ENCODE results near the gene ZNF385B.

DNA sequence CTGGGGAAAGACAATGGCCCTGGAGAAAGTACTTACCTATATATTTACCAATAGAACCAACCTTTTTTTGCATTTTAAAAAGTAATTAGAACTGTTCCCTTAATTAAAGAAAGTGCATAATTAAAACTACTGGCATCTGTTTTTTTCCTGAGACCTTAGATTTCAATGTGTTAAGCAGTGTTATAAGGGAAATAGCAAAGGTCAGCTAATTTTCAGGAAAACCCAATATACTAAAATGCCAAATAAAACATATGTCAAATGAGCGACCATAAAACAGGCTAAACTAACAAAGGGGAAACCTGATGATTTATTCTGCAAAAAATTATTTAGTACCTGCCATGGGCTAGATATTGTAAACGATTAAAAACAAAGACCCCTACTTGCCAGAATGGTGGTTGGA is 372.8 kb downstream of the ZNF385B start:
- TF ChIP-seq JUND (IDR thresholded peaks at IDR 0.05) (no peak), ZFX (IDR thresholded peaks at IDR 0.05) (no peak), ZNF274 (IDR thresholded peaks at IDR 0.05; ENCODE audit: low read depth, low read length) (no peak), POLR2A (IDR thresholded peaks at IDR 0.05; ENCODE audit: borderline replicate concordance, extremely low read depth, insufficient read depth, insufficient read length) (no peak), EZH2 (IDR thresholded peaks at IDR 0.05) (no peak), EZH2phosphoT487 (IDR thresholded peaks at IDR 0.05; ENCODE audit: borderline replicate concordance) (no peak), YY1 (IDR thresholded peaks at IDR 0.05; ENCODE audit: extremely low read depth, insufficient replicate concordance, low read depth, low read length) (no peak), CEBPB (IDR thresholded peaks at IDR 0.05; ENCODE audit: low read depth) (no peak), POLR2AphosphoS5 (IDR thresholded peaks at IDR 0.05; ENCODE audit: low read depth, low read length) (no peak)
- TF ChIP-seq, protein P1, sequence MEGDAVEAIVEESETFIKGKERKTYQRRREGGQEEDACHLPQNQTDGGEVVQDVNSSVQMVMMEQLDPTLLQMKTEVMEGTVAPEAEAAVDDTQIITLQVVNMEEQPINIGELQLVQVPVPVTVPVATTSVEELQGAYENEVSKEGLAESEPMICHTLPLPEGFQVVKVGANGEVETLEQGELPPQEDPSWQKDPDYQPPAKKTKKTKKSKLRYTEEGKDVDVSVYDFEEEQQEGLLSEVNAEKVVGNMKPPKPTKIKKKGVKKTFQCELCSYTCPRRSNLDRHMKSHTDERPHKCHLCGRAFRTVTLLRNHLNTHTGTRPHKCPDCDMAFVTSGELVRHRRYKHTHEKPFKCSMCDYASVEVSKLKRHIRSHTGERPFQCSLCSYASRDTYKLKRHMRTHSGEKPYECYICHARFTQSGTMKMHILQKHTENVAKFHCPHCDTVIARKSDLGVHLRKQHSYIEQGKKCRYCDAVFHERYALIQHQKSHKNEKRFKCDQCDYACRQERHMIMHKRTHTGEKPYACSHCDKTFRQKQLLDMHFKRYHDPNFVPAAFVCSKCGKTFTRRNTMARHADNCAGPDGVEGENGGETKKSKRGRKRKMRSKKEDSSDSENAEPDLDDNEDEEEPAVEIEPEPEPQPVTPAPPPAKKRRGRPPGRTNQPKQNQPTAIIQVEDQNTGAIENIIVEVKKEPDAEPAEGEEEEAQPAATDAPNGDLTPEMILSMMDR (IDR thresholded peaks at IDR 0.05 in 2 of 3, conservative IDR thresholded peaks at IDR 0.05 in 1 of 3; ENCODE audit: borderline replicate concordance in 1 of 3, insufficient read depth in 1 of 3, low read depth in 2 of 3, low read length in 2 of 3), result no peak
- TF ChIP-seq, protein P2, sequence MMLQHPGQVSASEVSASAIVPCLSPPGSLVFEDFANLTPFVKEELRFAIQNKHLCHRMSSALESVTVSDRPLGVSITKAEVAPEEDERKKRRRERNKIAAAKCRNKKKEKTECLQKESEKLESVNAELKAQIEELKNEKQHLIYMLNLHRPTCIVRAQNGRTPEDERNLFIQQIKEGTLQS (IDR thresholded peaks at IDR 0.05), result no peak
- TF ChIP-seq, protein P3, sequence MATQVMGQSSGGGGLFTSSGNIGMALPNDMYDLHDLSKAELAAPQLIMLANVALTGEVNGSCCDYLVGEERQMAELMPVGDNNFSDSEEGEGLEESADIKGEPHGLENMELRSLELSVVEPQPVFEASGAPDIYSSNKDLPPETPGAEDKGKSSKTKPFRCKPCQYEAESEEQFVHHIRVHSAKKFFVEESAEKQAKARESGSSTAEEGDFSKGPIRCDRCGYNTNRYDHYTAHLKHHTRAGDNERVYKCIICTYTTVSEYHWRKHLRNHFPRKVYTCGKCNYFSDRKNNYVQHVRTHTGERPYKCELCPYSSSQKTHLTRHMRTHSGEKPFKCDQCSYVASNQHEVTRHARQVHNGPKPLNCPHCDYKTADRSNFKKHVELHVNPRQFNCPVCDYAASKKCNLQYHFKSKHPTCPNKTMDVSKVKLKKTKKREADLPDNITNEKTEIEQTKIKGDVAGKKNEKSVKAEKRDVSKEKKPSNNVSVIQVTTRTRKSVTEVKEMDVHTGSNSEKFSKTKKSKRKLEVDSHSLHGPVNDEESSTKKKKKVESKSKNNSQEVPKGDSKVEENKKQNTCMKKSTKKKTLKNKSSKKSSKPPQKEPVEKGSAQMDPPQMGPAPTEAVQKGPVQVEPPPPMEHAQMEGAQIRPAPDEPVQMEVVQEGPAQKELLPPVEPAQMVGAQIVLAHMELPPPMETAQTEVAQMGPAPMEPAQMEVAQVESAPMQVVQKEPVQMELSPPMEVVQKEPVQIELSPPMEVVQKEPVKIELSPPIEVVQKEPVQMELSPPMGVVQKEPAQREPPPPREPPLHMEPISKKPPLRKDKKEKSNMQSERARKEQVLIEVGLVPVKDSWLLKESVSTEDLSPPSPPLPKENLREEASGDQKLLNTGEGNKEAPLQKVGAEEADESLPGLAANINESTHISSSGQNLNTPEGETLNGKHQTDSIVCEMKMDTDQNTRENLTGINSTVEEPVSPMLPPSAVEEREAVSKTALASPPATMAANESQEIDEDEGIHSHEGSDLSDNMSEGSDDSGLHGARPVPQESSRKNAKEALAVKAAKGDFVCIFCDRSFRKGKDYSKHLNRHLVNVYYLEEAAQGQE (IDR thresholded peaks at IDR 0.05; ENCODE audit: low read depth), result no peak

Measured in HCT116 (cell line).